ACHN (cell line): ENCODE data around the gene TPCN1.
"Not testable (repeated sequence)": the region's sequence is repeated elsewhere in the genome, so short reads cannot be mapped to it uniquely, and the experiment has no call there.

Source experiments
- DNase-seq: peaks from one replicate; pipeline ENCODE4 v3.0.0-alpha.2; 2015
- in situ Hi-C: cut with HindIII; loops from 2 replicates; pipeline ENCODE4 v1.10.0; 2017; ENCODE audit warnings: low sequenced_read_pairs, low pct_ligation_motif_present, low pct_unique_long_range_greater_than_20kb

The TPCN1 gene

DNA sequence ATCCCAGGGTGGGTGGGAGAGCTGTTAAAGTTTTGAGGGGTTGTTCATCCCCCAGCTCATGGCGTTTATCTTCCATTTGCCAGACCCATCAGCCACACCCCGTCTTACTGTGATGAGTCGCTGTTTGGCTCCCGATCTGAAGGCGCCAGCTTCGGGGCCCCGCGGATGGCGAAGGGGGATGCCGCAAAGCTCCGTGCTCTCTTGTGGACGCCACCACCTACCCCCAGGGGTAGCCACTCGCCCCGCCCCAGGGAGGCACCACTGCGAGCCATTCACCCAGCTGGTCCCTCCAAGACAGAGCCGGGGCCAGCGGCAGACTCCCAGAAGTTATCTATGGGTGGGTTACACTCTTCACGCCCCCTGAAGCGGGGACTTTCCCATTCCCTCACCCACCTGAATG, 30.0 kb upstream of the TPCN1 start:
- DNase-seq: no peak
- in situ Hi-C loops: no loop called here

DNA sequence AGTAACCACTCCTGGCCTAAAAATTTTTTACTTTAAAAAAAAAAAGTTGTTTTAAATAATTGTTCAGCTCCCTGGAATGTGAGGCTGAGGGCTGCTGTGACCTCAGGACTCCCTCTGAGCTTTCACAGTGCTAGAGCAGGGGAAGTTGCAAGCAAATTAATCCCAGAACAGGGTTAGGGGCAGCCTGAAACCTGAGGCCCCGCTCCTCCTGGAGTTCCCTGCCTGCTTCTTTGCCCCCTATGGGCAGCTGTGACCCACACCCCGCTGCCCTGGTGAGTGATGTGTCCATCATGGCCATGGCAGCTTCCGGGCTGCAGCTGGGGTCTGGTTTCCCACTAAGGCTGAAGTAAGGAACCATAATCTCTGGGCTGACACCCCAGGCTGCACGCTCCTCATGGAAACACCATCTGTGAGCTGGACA, 26.3 kb upstream of the TPCN1 start:
- in situ Hi-C loops: no loop called here
- DNase-seq: peak; percentile 58

DNA sequence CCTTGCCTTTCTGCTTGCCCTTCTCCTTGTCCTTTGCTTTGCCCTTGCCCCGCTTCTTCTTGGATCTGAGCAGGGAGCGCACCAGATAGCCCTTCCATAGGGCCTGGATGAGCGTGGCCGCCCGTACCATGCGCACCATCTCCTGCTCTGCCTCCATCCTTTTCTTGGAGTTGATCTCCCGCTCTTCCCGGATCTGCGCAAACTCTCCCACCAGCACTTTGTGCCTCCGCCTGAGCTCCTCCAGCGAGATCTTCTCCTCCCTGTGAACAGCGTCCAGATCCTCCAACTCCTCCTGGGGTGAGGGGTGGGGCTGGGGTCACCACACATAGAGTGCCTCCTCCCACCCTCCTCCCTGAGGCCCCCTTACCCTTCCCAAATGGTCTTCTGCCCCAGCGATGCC, 25.7 kb upstream of the TPCN1 start:
- no peak for DNase-seq
- in situ Hi-C loops: no loop called here

DNA sequence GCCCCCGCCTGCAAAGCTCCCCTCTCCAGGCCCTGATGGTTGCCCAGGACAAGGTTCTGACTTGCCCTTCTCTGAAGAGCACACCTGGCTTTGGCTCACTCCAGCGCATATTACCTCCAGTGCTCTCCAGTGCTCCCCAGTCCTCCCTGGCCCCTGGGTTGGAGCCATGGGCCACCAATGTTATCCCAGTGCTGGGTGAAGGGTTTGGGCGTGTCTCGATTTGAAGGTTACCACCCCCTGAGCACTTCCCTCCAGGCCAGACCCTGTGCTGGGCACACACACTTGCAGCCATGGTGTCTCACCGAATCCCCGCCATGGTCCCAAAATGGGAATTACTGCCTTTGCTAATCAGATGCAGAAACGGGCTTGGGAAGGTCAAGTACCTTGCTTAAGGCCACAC, 24.7 kb upstream of the TPCN1 start:
- in situ Hi-C loops: no loop called here
- no peak for DNase-seq

DNA sequence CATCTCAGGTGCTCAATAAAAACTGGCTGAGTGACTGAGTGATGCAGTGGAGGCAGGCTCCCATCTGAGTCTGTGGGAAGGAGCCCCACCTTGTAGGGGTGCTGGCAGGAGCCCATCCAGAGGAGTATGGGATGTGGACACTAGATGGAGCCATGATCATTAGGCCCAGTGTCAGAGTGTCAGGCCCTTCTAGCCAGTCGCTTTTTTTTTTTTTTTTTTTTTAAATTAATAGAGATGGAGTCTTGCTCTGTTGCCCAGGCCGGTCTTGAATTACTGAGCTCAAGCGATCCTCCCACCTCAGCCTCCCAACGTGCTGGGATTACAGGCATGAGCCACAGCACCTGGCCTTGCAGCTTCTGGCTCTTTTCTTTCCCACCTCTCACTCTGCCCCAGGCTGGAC, 24.3 kb upstream of the TPCN1 start:
- peak; percentile 88 for DNase-seq
- in situ Hi-C loops: no loop called here

DNA sequence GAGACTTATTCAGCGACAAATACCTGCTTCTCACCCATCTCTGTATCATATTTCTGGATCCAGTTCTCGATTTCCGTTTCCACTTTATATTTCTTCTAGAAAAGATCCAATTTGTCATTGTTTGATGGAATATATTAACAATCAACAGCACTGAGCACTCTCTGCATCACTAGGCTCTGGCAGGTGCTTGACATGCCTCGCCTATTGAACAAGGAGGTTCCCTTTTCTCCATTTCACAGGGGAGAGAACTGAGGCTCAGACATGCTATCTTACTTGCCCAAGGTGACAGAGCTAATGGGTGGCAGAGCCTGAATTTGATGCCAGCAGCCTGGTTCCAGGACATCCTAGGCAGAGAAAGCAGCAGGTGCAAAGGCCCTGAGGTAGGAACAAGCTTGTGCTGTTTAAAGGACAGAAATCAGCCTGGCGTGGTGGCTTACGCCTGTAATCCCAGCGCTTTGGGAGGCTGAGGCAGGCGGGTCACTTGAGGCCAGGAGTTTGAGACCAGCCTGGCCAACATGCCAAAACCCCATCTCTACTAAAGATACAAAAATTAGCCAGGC, 23.7 kb upstream of the TPCN1 start:
- in situ Hi-C loops: no loop called here
- DNase-seq: no peak

DNA sequence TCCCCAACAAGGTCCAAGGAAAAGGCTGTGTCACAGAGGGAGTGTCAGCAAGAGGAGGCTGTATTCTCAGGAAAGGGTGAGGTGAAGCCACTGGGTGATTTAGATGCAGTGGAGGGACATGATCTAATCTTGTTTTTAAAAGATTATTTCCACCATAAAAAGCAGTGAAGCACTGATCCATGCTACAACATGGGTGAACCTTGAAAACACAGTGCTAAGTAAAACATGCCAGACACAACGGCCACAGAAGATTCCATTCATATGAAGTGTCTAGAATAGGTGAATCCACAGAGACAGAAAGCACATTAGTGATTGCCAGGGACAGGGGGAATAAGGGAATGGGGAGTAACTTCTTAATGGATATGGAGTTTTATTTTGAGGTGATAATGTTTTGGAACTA, 23.0 kb upstream of the TPCN1 start:
- peak; percentile 65 for DNase-seq
- in situ Hi-C loops: no loop called here

DNA sequence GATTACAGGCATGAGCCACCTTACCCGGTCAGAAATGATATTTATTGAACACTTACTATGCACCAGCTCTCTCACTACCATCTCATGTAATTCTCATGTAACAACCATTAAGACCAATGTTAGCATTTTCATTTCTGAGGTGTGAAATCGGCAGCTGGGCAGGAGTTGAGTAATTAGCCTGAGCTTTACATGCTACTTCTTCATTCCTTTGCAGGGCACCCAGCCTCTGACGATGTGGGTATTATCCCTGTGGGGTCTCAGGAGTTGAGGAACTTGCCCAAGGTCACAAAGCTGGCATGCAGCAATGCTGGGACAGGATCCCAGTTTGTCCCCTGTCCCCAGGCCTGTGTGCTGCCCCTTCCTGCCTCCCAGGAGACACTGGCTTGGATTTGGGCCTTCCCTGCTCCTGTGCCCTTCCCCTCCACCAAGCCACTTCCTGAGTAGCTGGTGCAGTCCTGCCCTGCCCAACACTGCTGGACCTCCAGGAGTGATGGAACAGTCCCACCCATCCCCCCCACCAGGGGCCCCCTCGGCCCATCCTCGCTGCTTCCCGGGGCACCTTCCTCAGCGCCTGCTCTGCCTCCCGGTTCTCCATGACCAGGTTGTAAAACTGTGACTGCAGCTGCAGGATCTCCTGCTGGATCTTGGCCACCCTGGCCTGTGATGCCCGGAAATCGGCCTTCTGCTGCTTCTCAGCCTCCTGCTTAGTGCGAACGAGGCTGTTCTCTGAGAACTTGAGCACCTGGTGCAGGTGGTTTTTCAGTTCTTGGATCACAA, 21.1 kb upstream of the TPCN1 start:
- no peak for DNase-seq
- in situ Hi-C loops: no loop called here

DNA sequence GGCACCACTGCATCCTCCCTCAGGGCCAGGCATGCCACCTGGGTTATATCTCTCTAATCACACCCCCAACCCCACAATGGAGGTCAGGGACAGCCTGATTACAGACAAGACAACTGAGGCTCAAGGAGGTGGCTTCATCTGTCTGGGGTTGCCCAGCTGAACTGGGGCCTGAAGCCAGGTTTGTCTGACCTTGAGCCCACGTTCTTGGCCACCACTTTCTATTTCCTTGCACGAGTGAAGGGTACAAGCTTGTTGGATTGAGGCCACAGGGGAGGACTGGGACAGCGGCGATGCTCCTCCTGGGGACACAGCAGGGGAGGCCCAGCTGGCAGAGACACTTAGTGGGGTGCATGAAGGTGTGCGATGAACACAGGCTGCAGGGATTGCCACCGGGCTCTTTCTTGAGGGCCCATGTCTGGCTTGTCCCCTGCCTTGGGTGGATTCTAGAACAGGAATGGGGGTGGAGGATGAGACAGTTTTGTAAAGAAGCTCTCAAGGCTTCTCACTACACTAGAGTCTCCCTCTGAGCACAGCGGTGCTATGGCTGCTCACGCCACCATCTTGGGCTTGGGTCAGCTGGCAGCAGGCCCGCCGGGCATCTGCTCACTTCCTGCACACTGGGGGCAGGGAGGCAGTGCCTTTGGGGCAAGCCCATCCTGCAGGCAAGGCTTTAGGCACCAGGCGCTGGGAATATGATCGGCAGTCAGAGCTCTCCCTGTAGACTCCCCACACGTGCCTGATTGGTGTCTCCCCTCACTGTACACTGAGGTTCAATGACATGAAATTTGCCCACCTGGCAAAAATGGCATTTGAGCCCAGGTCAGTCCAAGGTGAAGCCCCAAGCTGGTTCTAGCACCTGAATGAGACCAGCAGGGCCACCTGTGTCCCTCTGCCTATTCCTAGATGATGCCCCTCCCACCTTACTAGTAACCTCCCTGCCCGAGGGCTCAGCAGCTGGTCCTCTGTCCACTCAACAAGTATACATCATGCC, 19.8 kb upstream of the TPCN1 start:
- in situ Hi-C loops: no loop called here
- DNase-seq: no peak

DNA sequence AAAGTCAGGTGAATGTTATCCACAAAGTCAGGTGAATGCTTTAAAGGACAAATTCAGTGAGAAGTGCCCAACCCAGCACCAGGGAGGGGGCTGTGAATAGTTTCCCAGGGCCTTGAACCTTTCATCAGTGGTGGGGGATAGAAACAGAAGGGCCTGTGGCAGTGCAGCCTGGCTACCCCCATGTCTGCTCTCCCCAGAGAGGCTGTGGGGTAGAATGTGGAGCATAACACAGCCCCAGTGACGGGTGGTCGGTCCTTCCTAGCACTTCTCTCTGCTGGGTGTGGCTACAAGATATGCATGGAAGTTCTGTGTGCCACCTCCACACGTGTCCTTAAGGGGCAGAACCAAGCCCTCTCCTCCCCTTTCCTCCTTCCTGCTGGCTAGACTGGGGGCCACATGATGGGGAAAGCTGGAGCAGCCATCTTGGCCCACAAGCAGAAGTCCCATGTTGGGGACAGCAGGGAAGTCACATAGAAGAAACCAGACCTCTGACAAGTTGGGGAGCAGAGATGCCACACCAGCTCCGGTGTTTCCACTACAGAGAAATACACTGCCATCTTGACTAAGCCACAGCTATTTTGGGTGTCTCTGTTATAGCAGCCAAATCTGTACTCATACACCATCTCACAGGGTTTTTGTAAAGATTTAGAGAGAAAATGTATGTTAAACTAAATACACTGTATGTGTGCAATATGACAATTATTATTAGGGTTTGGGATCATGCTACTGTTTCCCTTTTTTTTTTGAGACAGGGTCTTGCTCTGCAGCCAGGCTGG, 18.8 kb upstream of the TPCN1 start:
- in situ Hi-C loops: no loop called here
- DNase-seq: no peak

DNA sequence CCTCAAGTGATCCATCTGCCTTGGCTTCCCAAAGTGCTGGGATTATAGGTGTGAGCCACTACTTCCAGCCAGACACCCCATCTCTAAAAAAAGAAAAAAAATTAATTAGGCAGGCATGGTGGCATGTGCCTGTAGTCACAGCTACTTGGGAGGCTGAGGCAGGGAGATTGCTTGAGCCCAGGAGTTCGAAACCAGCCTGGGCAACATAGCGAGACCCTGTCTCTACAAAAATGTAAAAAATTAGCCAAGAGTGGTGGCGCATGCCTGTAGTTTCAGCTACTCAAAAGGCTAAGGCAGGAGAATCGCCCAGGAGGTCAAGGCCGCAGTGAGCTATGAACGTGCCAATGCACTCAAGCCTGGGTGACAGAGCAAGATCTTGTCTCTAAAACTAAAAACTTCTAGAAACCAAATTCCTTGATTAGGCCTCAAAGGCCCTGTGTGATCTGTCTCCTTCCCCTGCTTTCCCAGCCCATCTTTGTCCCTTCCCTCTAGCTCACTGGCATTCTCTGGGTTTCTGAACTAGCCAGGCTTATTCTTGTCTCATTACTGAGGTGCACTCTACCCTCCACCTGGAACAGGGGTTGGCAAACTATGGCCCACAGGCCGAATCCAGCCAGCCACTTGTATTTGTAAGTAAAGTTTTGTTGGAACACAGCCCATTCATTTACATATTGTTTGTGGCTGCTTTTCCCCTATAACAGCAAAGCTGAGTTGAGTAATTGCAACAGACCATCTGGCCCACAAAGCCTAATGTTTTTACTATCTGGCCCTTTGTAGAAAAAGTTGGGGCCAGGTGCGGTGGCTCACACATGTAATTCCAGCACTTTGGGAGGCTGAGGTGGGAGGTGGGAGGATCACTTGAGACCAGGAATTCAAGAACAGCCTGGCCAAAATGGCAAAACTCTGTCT, 17.2 kb upstream of the TPCN1 start:
- in situ Hi-C loops: no loop called here
- no peak for DNase-seq

DNA sequence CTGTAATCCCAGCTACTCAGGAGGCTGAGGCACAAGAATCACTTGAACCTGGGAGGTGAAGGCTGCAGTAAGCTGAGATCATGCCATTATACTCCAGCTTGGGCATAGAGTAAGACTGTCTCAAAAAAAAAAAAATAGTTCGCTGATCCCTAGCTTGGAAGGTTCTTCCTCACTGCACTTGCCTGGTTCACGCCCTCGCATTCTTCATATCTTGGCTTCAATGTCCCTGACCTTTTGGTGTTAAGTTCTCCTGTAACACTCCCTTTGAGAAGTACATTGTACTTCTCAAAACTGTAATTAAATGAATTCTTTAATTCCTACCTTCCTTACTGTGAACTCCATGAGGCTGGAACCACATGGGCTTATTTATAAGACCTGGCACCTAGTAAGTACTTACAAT, 16.5 kb upstream of the TPCN1 start:
- DNase-seq: peak; percentile 64
- in situ Hi-C loops: no loop called here

DNA sequence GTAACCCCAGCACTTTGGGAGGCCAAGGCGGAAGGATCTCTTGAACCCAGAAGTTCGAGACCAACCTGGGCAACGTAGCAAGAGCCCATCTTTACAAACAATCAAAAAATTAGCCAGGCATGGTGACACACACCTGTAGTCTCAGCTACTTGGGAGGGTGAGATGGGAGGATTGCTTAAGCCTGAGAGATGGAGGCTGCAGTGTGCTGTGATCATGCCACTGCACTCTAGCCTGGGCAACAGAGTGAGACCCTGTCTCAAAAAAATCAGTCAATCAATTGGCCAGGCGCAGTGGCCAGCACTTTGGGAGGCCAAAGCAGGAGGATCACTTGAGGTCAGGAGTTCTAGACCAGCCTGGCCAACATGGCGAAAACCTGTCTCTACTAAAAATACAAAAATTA, 14.5 kb upstream of the TPCN1 start:
- DNase-seq, in situ Hi-C loops: not testable (repeated sequence)

DNA sequence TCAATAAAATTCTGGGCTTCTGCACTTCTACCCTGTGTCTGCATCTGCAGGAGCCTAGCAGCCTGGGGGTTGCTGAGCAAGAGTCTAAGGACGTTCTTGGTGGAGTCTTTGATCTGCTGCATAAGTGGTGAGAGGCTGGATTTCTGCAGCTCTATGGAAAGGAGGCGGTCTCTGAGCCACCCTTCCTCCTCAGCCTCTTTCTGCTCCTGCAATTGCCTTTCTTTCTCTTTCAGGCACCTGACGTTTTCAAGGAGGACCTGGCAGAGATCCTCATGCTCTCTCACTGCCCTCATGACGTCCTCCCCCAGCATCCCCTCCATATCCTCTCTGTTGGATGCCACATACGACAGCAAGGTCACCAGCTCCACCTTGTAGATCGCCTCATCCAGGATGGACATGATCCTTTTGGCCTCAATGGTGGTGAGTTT, 13.6 kb upstream of the TPCN1 start:
- no peak for DNase-seq
- in situ Hi-C loops: no loop called here

DNA sequence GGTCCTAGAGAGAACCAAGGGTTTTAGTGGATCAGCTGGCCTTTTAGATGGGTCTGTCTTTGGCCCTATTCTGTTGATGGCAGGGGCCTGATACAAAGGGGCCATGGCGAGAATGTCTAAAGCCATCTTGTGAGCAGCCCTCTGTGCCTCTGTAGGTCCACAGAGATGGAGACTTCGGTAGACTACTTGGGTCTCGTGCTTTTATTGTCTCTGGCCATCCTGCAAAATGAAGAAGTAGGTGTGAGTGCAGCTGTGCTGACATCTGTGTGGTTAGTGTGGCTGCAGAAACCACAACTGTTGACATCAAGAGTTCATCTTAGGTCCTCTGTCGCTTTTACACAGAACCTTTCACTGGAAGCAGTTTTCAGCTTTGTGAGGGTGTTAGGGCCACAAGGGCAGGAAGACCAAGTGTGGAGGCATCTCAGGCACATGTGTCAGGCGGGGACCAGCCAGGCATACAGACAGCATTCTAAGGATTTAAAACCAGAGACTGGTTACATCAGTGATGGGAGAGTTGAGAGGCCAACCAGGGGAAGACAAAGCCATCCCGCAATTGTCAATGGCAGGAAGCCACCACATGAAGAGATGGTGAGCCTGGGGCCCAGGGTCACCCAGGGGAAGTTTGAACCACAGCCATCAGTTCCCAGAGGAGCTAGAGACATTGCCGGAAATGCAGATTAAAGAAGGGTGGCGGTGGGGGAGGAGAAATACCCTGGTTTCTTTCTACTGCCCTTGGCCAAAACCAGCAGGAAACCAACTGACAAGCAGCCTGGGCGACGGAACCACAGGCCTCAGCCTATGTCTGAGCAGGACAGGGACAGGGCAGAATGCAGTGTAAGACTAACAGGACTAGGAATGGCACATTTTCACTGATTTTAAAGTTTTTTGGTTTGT, 13.0 kb upstream of the TPCN1 start:
- in situ Hi-C loops: no loop called here
- no peak for DNase-seq

DNA sequence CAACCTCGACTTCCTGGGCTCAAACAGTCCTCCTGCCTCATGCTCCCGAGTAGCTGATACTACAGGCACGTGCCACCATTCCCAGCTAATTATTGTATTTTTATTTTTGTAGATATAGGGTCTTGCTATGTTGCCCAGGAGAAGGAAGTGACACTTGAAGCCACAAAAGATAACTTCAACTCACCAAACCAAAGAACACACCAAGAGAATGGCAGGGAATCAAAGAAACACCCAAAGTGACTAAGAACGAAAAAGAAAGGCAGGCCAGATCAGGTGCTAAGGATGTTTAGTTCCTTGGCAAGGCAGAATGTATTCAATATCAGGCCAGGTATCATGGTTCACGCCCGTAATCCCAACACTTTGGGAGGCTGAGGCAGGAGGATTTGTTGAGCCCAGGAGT, 10.1 kb upstream of the TPCN1 start:
- DNase-seq: no peak
- in situ Hi-C loops: no loop called here

DNA sequence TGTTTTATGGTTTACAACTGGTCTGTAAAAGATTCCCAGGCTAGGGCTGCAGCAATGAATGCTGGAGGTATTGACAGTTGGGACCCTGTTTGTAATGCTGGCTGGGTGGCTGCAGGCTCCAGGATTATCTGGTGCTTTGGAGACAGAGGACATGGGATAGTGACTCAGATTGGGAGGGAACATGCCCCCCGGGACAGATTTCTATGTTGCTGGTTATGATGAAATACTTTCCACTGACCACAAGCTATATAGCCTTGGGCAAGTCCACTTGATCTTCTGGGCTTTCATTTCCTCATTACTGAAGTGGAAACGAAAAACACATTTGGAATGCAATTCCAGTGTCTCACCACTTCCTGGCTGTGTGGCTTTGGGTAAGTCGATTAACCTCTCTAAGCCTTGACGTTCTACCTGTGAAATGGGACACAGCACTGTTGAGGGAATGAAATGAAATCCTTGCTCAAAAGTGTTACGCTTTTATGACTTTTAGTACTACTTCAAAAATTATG, 6.3 kb upstream of the TPCN1 start:
- in situ Hi-C loops: no loop called here

More for the DNA sequence above, 6.3 kb upstream of the TPCN1 start:
- peak; percentile 99 for DNase-seq
